Fibroblast of the aortic adventitia (primary cell): ENCODE measurements around the gene TREX2. TPM values are rescaled to one million over a fixed set of nuclear protein-coding genes. Genes with fewer than 3 reads are reported as not detected.
A peak's percentile ranks its signal among the peaks of the same experiment; 100 is the strongest.

Experiments used
- DNase-seq: peaks from one replicate; pipeline ENCODE4 v3.0.0-alpha.2; 2010; ENCODE audit warnings: low read depth
- H3K4me3 ChIP-seq: 2 replicates; pipeline ENCODE4 v1.5.1; 2011; ENCODE audit warnings: low read depth, mild to moderate bottlenecking, control low read depth, low read length, moderate library complexity
- CTCF ChIP-seq: IDR thresholded peaks from 2 replicates; pipeline ENCODE4 v1.5.1; 2011; ENCODE audit warnings: mild to moderate bottlenecking, low read length, control low read depth, inconsistent platforms; ENCODE audit not compliant: insufficient read depth
- total RNA-seq: library from RNA; depleted of rRNA; stranded (reverse); fragments of >200 nt; gene quantifications from 2 replicates; pipeline ENCODE4 v1.2.3, GENCODE V29; 2012; ENCODE audit warnings: low replicate concordance

The TREX2 gene
- total RNA-seq, 1 donor, result 1.3 TPM

DNA sequence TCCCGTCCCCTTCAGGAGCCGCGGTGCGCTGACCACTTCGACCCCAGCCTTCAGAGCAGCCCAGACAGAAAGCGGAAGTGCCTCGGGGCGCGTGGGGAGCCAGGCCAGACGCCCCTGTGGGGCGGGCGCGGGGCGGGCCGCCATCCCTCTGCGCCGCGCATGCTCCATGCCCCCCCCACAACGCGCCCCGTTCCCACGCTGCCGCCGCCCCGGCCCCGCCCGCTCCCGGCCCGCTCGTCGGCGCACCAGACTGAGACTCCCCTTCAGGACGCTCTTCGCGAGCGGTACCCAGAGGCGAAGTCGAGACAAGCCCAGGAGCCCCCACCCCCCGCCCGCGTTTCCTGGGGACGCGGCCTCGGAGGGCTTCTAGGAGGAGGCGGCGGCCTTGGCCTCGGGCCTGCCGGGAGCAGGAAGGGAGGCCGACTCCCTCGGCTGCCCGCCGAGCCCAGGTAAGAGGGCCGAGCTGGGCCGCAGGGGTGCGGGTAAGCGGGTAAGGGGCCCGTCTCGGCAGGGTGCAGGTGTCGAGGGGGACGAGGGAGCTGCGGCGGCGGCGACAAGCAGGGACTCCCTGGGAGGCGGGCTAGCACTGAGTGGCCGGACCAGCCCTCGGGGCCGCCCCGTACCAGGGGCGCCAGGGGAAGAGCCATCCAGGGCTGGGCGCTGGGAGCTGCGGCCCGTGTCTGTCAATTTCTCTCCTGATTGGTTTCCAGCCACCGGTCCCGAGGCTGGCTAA, 34.4 kb downstream of the TREX2 start, which contains the start of gene ZFP92:
Gene ZFP92, plus strand, starts transcription at position 218 of the 733 bp plus-strand sequence. CDS start 6,851 bp downstream, outside the sequence.
- H3K4me3 ChIP-seq, result peak within 1 kb of the TSS; percentile 22
- DNase-seq, result no peak
- TF ChIP-seq CTCF, result no peak

- TF ChIP-seq CTCF, result no peak
- DNase-seq, result no peak
- no peak overlapping the region for H3K4me3 ChIP-seq
Observed at GRCh38 chrX:153410888-153411254, 35.0 kb downstream of the TREX2 start.

- H3K4me3 ChIP-seq, result no peak overlapping the region
- no peak for DNase-seq
- TF ChIP-seq CTCF, result no peak
Observed at GRCh38 chrX:153410373-153410772, 35.5 kb downstream of the TREX2 start.

DNA sequence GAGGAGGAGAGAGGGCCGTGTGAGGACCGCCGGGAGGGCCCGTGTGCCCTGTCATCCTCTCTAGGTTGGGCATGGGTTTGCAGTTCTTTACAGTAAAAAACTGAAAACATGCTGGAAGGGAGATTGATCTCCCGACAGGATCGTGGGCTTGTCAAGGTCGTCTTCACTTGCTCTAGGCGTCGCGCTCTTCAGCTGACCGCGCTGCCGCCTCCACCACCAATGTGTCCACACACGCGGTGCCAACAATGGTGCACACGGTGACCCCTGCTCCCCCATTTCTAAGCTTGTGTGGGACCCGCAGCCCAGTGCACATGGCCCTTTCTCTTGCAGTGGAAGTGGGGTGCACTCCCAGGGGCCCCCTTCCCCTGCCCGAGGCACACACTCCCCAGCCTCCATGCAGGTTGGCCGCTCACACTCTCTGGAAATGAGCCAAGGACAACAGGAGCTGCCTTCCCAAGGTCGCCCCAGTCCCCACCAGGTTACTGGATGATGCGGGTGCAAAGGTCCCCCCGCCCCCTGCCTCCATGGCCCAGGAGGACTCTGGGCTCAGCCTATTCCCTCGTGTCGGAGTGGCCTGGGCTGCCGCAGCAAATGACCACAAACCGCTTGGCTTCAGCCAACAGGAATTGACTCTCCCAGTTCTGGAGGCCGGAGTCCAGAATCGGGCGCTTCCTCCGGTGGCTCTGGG, 36.3 kb downstream of the TREX2 start:
- no peak for TF ChIP-seq CTCF
- no peak overlapping the region for H3K4me3 ChIP-seq
- DNase-seq, result no peak

DNA sequence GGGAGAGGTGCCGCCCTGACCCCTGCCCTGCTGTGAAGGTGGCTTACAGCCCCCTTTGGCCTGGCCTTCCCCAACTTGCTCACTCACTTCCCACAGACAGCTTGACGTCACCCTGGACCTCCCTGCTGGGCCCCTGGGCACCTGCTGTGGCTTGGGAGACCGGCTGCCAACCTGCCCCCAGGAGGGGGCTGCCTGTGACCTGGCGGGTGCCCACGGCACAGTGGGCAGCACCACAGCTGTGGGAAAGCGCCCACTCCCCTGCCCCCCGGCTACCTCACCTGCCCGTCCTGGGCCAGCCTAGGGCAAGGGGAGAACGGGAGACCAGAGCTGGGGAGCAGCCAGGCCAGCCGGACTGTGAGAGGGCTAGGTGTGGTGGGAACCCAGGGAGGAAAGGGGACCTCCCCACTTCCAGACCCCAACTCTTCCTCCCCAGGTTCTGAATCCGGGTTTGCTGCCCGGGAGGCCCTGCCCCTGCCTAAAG, 36.9 kb downstream of the TREX2 start:
- H3K4me3 ChIP-seq, result no peak overlapping the region
- no peak for TF ChIP-seq CTCF
- DNase-seq, result no peak

- H3K4me3 ChIP-seq, result no peak overlapping the region
- DNase-seq, result no peak
- TF ChIP-seq CTCF, result no peak
Observed at GRCh38 chrX:153408221-153408721, 37.6 kb downstream of the TREX2 start.
